Naive thymus-derived CD8-positive, alpha-beta T cell (primary cell): ENCODE measurements around the gene OR10G7. TPM values are rescaled to one million over a fixed set of nuclear protein-coding genes. Genes with fewer than 3 reads are reported as not detected.
"Not testable (repeated sequence)": the region's sequence is repeated elsewhere in the genome, so short reads cannot be mapped to it uniquely, and the experiment has no call there.

Experiments used
- ATAC-seq, 2 donors: fragments of 150-1000 bp; cut with Tn5 transposase in 1 of 2; sonication (Bioruptor Pico), chemical (Tn5 transposase) in 1 of 2; 1 replicate in 1 of 2; 2 replicates in 1 of 2; pipeline ENCODE4 v1.10.0; 2021; ENCODE audit warnings: mild to moderate bottlenecking in 2 of 2, moderate library complexity in 2 of 2
- POLR2A ChIA-PET: fragments of 350-600 bp; sonication (Branson Sonifier 250); formaldehyde crosslinking; loops from one replicate; lab custom pipeline; 2021; ENCODE audit warnings: antibody characterized with exemption; lab: Charles Lee
- DNase-seq, 10 donors: peaks; one replicate each; pipeline versions ENCODE4 v3.0.0 to v3.0.0-alpha.2; 2020 to 2022
- H3K27ac Mint-ChIP-seq, 10 donors: one replicate each; pipeline ENCODE4 v1.8.0; 2020 to 2022; ENCODE audit warnings: mild to moderate bottlenecking in 10 of 10, mixed read lengths in 10 of 10, moderate library complexity in 4 of 10, inconsistent platforms in 1 of 10
- H3K27me3 Mint-ChIP-seq, 5 donors: one replicate each; pipeline ENCODE4 v1.8.0; 2021 to 2022; ENCODE audit warnings: mixed read lengths in 5 of 5
- H3K36me3 Mint-ChIP-seq, 3 donors: one replicate each; pipeline ENCODE4 v1.8.0; 2020 to 2022; ENCODE audit warnings: mixed read lengths in 3 of 3, mild to moderate bottlenecking in 2 of 3, inconsistent platforms in 1 of 3
- H3K4me1 Mint-ChIP-seq, 4 donors: one replicate each; pipeline ENCODE4 v1.8.0; 2021 to 2022; ENCODE audit warnings: mixed read lengths in 4 of 4
- H3K4me3 Mint-ChIP-seq, 10 donors: one replicate each; pipeline ENCODE4 v1.8.0; 2020 to 2022; ENCODE audit warnings: mild to moderate bottlenecking in 10 of 10, mixed read lengths in 10 of 10, moderate library complexity in 6 of 10, inconsistent platforms in 1 of 10
- H3K9me3 Mint-ChIP-seq, 9 donors: one replicate each; pipeline ENCODE4 v1.8.0; 2020 to 2022; ENCODE audit warnings: mixed read lengths in 9 of 9, mild to moderate bottlenecking in 3 of 9, inconsistent platforms in 1 of 9, moderate library complexity in 1 of 9
- polyA plus RNA-seq, 3 donors: library from polyadenylated mRNA; unstranded; fragments of 300-500 nt; fragmentation: Illumina TruSeq; gene quantifications; one replicate each; pipeline ENCODE4 v1.2.3, GENCODE V29; 2021
- total RNA-seq, 8 experiments: library from RNA in 2 of 8; stranded (reverse) in 2 of 8; gene quantifications; one replicate each; pipeline ENCODE4 v1.2.3 and lab custom pipeline; 2021 to 2026

OR10G7 gene
- total and polyA plus RNA-seq, 5 experiments from 2014 or later = not detected

DNA sequence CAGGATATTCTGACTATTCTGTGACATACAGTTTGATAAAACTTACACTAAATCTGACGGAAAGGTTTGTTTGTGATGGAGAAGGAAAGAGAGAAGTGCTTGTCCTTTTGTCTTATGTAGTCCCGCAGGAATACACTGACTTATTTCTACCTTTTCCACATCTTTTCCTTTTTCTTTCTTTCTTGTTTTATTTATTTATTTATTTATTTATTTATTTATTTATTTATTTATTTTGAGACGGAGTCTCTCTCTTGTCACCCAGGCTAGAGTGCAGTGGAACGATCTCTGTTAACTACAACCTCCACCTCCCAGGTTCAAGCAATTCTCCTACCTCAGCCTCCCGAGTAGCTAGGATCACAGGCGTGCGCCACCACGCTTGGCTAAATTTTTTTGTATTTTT lies 31.0 kb upstream of the OR10G7 start:
- no peak overlapping the region for H3K27ac Mint-ChIP-seq
- H3K27me3 Mint-ChIP-seq = peaks cover 25 to 81% (median 46%) of the 10 kb centered on the region in 5 donors

DNA sequence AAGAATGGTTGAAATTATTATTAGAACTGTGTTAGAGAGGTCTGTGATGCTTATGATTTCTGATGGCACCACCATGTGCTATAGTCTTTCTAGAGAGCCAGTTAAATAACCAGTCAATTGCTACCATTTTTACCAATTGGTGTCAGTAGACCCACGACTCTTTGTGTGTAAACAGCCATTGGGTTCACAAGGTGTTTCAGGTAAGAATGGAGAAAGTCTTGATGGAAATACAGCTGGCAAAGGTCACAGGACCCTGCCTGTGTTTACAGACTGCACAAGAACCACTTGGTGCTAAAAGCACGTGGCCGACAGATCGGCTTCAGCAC lies 30.5 kb upstream of the OR10G7 start:
- H3K36me3 Mint-ChIP-seq = no peaks in the 10 kb centered on the region
- H3K27me3 Mint-ChIP-seq = peaks cover 26 to 81% (median 45%) of the 10 kb centered on the region in 5 donors
- POLR2A ChIA-PET = no interaction called here

More for the DNA sequence above, 31.0 kb upstream of the OR10G7 start:
- DNase-seq (no peak), ATAC-seq (no peak)
- Mint-ChIP-seq H3K4me1 (peaks cover 2 to 21% (median 17%) of the 10 kb centered on the region in 4 donors), H3K9me3 (no peaks in the 10 kb centered on the region), H3K4me3 (no peak overlapping the region), H3K36me3 (no peaks in the 10 kb centered on the region)
- POLR2A ChIA-PET = no interaction called here

GRCh38 chr11:124070915-124071622 lies 29.9 kb upstream of the OR10G7 start:
- Mint-ChIP-seq H3K4me3 (peak overlapping the region in 1 of 10 donors; percentile 37), H3K27ac (no peak overlapping the region), H3K4me1 (peaks cover 2 to 14% (median 11%) of the 10 kb centered on the region in 4 donors), H3K9me3 (no peaks in the 10 kb centered on the region), H3K27me3 (peaks cover 28 to 81% (median 49%) of the 10 kb centered on the region in 5 donors), H3K36me3 (no peaks in the 10 kb centered on the region)
- DNase-seq (peak; percentile 24 to 71 (median 56)), ATAC-seq (no peak)
- POLR2A ChIA-PET = no interaction called here

More for the DNA sequence above, 30.5 kb upstream of the OR10G7 start:
- H3K9me3 Mint-ChIP-seq = no peaks in the 10 kb centered on the region
- ATAC-seq = no peak
- DNase-seq = no peak
- H3K27ac Mint-ChIP-seq = no peak overlapping the region
- H3K4me1 Mint-ChIP-seq = peaks cover 2 to 18% (median 14%) of the 10 kb centered on the region in 4 donors
- H3K4me3 Mint-ChIP-seq = no peak overlapping the region

- POLR2A ChIA-PET = no interaction called here
- Mint-ChIP-seq H3K9me3 (no peaks in the 10 kb centered on the region), H3K27me3 (peaks cover 31 to 70% (median 49%) of the 10 kb centered on the region in 5 donors), H3K27ac (no peak overlapping the region), H3K4me3 (peak overlapping the region in 4 of 10 donors; percentile 12 to 58 (median 50)), H3K36me3 (no peaks in the 10 kb centered on the region), H3K4me1 (peaks cover 2 to 14% (median 9%) of the 10 kb centered on the region in 4 donors)
- ATAC-seq (peak; percentile 88 to 90), DNase-seq (peak in 7 of 10 donors; percentile 15 to 68 (median 33))
These were observed 28.6 kb upstream of the OR10G7 start for GRCh38 chr11:124069429-124070401.

- Mint-ChIP-seq H3K27ac (no peak overlapping the region), H3K36me3 (no peaks in the 10 kb centered on the region), H3K4me3 (no peak overlapping the region), H3K9me3 (peaks cover 0 to 4% (median 0%) of the 10 kb centered on the region in 9 donors), H3K4me1 (peaks cover 2 to 14% (median 9%) of the 10 kb centered on the region in 4 donors), H3K27me3 (peaks cover 29 to 70% (median 49%) of the 10 kb centered on the region in 5 donors)
- no peak for DNase-seq
- no peak for ATAC-seq
- POLR2A ChIA-PET = no interaction called here
These were observed 27.5 kb upstream of the OR10G7 start for GRCh38 chr11:124068601-124069110.

DNA sequence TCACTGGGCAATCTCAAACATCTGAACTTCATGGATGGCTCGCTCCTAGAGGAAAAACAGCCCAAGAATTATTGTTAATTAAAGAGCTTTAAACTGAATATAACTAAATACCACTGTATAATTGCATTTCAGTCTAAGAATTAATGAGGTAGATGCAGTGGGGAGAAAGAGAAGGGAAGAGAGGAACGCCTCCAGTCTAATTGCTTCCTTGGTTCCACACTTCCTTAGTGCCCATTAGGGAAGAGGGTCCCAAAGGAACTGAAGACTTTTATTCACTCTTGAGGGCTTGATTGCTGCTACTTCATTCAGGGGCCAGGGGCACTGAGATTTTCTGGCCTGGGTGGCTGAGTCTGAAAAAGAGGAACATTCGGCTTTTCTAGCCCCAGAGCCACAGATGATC lies 11.8 kb upstream of the OR10G7 start:
- H3K27me3 Mint-ChIP-seq = peaks cover 0 to 7% (median 5%) of the 10 kb centered on the region in 5 donors
- no peak overlapping the region for H3K27ac Mint-ChIP-seq
- no peaks in the 10 kb centered on the region for H3K36me3 Mint-ChIP-seq
- H3K4me1 Mint-ChIP-seq = no peaks in the 10 kb centered on the region
- ATAC-seq = no peak
- no peaks in the 10 kb centered on the region for H3K9me3 Mint-ChIP-seq
- no peak overlapping the region for H3K4me3 Mint-ChIP-seq
- POLR2A ChIA-PET = no interaction called here
- no peak for DNase-seq

DNA sequence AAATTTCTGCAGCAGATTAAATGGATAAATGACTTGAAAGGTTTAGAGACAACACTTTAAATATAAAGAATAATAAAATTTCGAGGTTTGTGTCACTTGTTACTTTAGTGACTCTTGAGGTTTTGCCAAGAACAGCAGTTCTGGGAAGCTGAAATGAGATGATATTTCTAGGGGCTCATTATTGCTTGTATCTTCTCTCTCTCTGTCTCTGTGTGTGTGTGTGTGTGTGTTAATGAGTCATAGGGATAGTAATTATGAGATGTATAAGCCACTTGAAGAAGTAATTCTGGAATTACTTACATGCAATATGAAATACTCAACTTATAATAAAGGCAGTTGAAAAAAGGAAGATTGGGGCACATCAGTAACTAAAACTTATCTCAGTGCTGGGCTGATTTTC lies 9.6 kb upstream of the OR10G7 start:
- Mint-ChIP-seq H3K27ac (no peak overlapping the region), H3K36me3 (no peaks in the 10 kb centered on the region), H3K4me3 (no peak overlapping the region), H3K4me1 (no peaks in the 10 kb centered on the region), H3K9me3 (no peaks in the 10 kb centered on the region), H3K27me3 (peaks cover 0 to 11% (median 7%) of the 10 kb centered on the region in 5 donors)
- POLR2A ChIA-PET = no interaction called here
- ATAC-seq (no peak), DNase-seq (no peak)

DNA sequence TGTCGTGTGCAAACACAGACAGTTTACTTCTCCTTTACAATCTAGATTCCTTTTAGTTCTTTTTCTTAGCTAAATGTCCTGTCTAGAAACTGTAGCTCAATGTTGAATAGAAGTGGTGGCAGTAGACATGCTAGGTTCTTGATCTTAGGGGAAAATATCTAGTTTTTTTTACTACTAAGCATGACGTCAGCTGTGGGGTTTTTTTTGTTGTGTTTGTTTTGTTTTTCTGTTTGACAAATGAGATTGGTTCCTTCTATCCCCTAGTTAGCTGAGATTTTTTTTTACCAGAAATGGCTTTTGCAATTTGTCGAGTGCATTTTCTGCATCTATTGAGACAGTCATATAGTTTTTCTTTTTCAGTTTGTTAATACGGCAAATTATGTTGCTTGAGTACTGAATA lies 2.3 kb upstream of the OR10G7 start:
- H3K36me3 Mint-ChIP-seq = no peaks in the 10 kb centered on the region
- ATAC-seq (no peak), DNase-seq (no peak)
- no peaks in the 10 kb centered on the region for H3K9me3 Mint-ChIP-seq
- H3K4me3 Mint-ChIP-seq = no peak overlapping the region
- H3K27ac Mint-ChIP-seq = no peak overlapping the region
- H3K27me3 Mint-ChIP-seq = peaks cover 2 to 19% (median 5%) of the 10 kb centered on the region in 5 donors
- POLR2A ChIA-PET = no interaction called here
- H3K4me1 Mint-ChIP-seq = no peaks in the 10 kb centered on the region

DNA sequence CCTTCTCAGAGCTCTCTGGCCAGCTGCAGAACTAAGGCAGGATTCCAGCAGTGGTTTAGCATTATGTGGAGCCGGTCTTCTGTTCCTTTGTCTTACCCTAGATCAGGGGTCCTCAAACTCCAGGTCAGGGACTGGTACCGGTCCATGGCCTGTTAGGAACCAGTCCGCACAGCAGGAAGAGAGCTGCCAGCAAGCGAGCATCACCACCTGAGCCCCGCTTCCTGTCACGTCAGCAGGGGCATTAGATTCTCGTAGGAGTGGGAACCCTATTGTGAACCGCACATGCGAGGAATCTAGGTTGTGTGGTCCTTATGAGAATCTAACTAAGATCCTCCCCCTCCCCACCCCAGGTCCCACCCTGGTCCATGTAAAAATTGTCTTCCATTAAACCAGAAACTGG lies 1.6 kb downstream of the OR10G7 start:
- Mint-ChIP-seq H3K4me1 (no peaks in the 10 kb centered on the region), H3K27ac (no peak overlapping the region), H3K27me3 (peaks cover 9 to 26% (median 15%) of the 10 kb centered on the region in 5 donors), H3K4me3 (no peak overlapping the region), H3K36me3 (no peaks in the 10 kb centered on the region), H3K9me3 (no peaks in the 10 kb centered on the region)
- DNase-seq = no peak
- POLR2A ChIA-PET = no interaction called here
- ATAC-seq = no peak

GRCh38 chr11:124036666-124037065 lies 4.5 kb downstream of the OR10G7 start:
- no peaks in the 10 kb centered on the region for H3K9me3 Mint-ChIP-seq
- peaks cover 9 to 28% (median 15%) of the 10 kb centered on the region in 5 donors for H3K27me3 Mint-ChIP-seq
- no peaks in the 10 kb centered on the region for H3K36me3 Mint-ChIP-seq
- no peak overlapping the region for H3K4me3 Mint-ChIP-seq
- no peak for DNase-seq
- POLR2A ChIA-PET = no interaction called here
- ATAC-seq = no peak
- no peak overlapping the region for H3K27ac Mint-ChIP-seq
- H3K4me1 Mint-ChIP-seq = no peaks in the 10 kb centered on the region

DNA sequence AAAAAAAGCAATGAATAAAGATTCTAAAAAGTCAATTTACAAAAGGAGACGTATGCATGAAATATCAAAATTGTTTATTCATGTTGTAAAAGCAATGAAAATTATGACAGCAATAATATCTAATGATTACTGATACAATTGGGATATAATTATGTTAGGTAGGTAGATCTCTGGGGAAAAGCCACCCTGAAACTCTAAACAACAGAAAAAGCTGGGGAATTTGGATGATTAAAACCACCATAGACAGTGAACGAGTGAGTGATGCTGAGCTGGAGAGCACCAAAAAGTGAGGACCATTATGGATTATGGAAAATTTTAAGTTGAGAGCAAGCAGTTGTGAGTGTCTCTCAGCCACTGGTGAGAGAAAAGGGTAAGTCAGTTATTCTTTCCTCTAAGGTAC lies 14.6 kb downstream of the OR10G7 start, which contains the start of gene OR10G8:
OR10G8 (plus strand) TSS at position 301 of the 400 bp plus-strand sequence. CDS start 2,825 bp downstream, outside the sequence.
- no peaks in the 10 kb centered on the region for H3K9me3 Mint-ChIP-seq
- H3K4me1 Mint-ChIP-seq = peaks cover 0 to 2% (median 0%) of the 10 kb centered on the region in 4 donors
- ATAC-seq (no peak), DNase-seq (no peak)
- no peak within 1 kb of the TSS for H3K27ac Mint-ChIP-seq
- no peak within 1 kb of the TSS for H3K4me3 Mint-ChIP-seq
- POLR2A ChIA-PET = no interaction called here
- H3K36me3 Mint-ChIP-seq = no peaks in the 10 kb centered on the region
- H3K27me3 Mint-ChIP-seq = peaks cover 0 to 6% (median 3%) of the 10 kb centered on the region in 5 donors

DNA sequence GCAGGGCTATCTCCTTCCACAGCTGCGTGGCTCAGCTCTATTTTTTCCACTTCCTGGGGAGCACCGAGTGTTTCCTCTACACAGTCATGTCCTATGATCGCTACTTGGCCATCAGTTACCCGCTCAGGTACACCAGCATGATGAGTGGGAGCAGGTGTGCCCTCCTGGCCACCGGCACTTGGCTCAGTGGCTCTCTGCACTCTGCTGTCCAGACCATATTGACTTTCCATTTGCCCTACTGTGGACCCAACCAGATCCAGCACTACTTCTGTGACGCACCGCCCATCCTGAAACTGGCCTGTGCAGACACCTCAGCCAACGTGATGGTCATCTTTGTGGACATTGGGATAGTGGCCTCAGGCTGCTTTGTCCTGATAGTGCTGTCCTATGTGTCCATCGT lies 25.3 kb downstream of the OR10G7 start:
- H3K27ac Mint-ChIP-seq, H3K27me3 Mint-ChIP-seq, H3K9me3 Mint-ChIP-seq, POLR2A ChIA-PET, H3K4me3 Mint-ChIP-seq, H3K36me3 Mint-ChIP-seq, H3K4me1 Mint-ChIP-seq, ATAC-seq, DNase-seq: not testable (repeated sequence)

GRCh38 chr11:124012697-124013096 lies 28.4 kb downstream of the OR10G7 start, which contains the start of gene OR10G4:
Gene OR10G4, plus strand, starts transcription at chr11:124012997. Its CDS starts 2,578 bp downstream, at chr11:124015575.
- Mint-ChIP-seq H3K36me3 (no peaks in the 10 kb centered on the region), H3K27me3 (peaks cover 1 to 14% (median 6%) of the 10 kb centered on the region in 5 donors), H3K27ac (no peak within 1 kb of the TSS), H3K4me1 (no peaks in the 10 kb centered on the region), H3K4me3 (no peak within 1 kb of the TSS), H3K9me3 (no peaks in the 10 kb centered on the region)
- ATAC-seq = no peak
- POLR2A ChIA-PET = no interaction called here
- no peak for DNase-seq
